Fibroblast of skin of right quadriceps (primary cell): ENCODE data around the gene TAF8.
"Not testable (repeated sequence)": the region's sequence is repeated elsewhere in the genome, so short reads cannot be mapped to it uniquely, and the experiment has no call there.

ENCODE experiments used
- DNase-seq: peaks from one replicate; pipeline ENCODE4 v3.0.0-alpha.2; 2013

TAF8 gene, protein sequence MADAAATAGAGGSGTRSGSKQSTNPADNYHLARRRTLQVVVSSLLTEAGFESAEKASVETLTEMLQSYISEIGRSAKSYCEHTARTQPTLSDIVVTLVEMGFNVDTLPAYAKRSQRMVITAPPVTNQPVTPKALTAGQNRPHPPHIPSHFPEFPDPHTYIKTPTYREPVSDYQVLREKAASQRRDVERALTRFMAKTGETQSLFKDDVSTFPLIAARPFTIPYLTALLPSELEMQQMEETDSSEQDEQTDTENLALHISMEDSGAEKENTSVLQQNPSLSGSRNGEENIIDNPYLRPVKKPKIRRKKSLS

DNA sequence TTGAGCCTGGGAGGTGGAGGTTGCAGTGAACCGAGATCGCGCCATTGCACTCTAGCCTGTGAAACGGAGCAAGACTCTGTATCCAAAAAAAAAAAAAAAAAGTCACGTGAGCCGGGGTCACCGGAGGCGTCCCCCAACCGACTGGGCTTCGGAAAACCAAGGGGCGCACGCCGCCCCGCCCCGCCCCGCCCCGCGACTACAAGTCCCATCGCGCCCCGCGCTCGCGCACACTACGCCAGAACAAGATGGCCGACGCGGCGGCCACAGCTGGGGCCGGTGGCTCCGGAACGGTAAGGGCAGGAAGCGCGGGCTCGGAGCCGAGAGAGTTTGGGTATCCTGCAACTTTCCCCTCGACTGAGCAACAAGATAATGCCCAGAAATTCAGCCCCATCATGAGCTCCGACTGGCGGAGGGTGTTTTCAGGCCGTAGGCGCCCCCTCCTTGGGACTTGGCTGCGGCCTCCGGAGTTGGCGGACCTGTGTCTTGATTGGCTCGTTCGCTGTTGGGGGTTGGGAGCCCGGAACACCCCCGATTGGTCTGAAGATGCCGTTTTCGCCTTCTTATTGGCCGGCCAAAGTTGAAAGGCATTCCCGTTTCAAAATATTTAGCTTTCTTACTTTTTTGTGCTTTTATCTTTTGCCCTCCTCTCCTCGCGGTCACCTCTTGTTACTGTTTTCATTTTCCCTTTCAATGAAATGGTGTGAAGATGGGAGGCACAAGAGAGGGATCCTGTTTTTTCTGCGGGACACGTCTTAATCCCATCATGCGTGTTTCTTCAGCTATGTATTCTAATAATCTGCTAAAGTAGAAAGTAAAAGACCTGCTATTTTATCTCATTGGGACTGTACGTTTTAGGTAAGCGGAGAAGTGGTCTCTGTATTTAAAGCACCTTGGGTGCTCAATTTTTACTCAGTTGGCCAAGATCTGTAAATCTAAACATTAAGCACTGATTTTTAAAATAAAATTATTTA is at the start of gene TAF8:
TAF8 (plus strand) TSS at position 228 of the 971 bp plus-strand sequence; CDS start at position 246, 18 bp downstream.
- peak; percentile 91 for DNase-seq

DNA sequence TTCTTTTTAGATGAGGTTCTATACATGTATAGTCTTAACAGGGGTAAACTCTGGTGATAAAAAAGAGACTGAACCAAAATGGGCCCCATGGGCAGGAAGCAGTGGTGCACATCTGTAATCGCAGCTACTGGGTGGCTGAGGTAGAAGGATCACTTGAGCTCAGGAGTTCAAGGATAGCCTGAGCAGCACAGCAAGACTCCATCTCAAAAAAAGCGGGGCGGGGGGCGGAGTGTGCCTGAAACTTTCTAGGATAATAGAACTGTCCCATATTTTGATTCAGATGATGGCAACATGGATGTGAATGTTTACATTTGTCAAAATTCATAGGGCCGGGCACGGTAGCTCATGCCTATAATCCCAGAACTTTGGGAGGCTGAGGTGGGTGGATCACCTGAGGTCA is 48.8 kb upstream of the TAF8 start:
- DNase-seq: no peak

DNA sequence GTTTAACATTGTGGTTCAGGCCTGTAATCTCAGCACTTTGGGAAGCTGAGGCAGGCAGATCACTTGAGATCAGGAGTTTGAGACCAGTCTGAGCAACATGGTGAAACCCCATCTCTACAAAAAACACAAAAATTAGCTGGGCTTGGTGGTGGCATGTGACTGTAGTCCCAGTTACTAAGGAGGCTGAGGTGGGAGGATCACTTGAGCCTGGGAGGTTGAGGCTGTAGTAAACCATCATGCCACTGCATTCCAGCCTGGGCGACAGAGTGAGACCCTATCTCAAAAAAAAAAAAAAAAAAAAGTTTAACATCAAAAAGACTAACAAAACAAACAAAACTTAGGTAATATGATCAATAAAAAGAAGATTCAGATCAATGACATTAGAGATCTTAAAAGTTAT is 46.7 kb upstream of the TAF8 start:
- DNase-seq: not testable (repeated sequence)

DNA sequence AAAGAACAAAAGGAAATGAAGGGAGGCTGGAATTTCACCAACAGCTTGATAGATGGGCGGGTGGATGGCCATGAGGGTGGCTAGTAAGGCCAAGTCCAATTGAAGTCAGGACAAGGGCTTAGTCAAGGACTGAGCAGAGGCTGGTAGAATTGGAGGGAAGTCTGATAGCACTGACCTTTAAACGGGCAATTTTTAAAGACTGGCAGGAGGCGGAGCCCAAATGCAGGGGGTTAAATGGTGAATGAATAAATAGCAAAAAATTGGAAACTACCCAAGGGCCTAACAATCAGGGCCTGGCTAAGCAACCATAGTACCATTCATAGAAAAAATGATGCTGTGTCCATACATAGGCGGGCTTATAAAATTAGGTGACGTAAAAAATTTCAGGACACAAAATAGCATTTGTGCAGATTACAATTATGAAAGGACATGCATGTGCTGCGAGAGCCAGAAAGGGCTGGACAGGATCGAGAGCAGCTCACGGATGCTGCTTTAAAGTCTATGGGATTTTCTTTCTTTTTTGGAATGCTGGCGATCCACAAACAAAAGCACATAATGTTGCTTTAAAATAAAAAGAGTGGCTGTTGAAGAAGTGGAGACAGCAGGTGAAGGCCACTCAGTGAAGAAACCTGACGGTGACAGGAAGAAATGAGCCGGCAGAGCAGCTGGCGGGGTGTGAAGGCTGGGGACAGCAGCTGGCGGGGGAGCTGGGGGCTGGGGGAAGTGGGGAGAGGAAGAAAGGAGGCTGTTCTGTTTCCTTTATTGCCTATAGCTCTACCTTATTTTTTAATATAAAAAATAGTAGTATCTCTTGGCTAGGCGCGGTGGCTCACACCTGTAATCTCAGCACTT is 42.8 kb upstream of the TAF8 start:
- DNase-seq: no peak

DNA sequence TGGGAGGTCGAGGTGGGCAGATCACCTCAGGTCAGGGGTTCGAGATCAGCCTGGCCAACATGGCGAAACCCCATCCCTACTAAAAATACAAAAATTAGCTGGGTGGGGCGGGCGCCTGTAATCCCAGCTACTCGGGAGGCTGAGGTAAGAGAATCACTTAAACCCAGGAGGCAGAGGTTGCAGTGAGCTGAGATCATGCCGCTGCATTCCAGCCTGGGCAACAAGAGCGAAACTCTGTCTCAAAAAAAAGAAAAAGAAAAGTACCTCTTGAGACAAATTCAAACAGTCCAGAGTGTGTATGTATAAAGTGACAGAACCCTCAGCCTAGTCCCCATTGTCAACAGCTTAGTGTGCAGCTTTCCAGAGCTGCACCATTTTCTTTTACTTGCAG is 42.2 kb upstream of the TAF8 start:
- DNase-seq: not testable (repeated sequence)

DNA sequence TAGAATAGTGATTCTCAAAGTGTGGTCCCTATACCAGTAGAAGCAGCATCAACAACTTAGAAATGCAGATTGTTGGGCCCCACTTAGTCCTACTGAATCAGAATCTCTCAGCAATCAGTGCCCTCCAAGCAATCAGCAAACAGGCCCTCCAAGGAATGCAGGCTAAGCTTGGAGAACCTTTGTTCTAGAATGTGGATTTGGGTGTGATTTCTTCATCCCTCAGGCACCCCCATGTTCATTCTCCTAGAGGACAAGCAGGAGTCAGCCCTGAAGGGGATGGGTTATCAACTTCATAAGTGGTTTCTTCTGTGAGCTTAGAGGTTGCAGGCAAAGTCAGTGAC is 40.5 kb upstream of the TAF8 start:
- DNase-seq: no peak

DNA sequence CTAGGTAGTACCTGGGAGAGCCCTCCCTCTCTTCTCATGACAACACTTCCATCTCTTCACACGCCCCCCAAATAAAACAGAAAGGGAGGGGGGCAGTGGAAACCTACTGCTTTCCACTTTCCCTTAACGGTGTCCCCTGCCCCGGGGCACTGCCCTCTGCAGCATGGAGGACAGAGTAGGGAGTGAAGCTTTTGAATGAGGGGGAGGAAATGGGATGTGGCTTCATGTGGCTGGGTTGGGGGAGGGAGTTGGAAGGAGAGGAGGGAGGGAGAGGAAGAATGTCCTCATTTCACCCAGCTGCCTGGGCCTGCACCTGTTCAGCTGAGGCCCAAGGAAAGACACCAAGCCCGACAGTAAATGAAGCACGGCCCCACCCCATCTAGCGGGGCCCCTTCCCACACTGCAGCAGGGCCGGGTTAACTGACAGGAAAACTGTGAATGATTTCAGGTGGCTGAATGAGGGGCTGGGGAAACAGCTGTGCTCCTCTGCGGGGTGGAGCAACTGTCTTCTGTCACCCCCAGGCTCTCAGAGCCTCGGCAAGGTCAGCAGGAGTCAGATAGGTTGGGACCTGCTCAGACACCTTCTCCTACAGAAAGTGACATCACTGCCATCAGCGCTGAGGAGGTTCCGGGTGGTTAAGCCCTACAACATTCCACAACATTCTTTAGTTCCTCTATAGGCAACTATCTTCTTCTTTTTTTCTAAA is 40.0 kb upstream of the TAF8 start:
- DNase-seq: no peak

DNA sequence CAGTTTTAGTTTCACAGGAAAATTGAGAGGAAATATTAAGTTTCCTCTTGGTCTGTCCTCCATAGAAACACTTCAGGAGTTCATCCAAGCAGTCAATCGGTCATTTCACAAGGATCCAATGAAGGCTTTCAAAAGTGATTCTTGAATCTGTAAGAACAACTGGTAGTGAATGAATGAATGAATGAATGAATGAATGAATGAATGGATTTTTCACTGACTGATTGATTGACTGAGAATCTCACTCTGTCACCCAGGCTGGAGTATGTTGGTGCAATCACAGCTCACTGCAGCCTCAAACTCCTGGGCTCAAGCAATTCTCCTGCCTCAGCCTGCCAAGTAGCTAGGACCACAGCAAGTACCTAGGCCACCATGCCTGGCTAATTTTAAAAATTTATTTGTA is 39.4 kb upstream of the TAF8 start:
- DNase-seq: no peak

DNA sequence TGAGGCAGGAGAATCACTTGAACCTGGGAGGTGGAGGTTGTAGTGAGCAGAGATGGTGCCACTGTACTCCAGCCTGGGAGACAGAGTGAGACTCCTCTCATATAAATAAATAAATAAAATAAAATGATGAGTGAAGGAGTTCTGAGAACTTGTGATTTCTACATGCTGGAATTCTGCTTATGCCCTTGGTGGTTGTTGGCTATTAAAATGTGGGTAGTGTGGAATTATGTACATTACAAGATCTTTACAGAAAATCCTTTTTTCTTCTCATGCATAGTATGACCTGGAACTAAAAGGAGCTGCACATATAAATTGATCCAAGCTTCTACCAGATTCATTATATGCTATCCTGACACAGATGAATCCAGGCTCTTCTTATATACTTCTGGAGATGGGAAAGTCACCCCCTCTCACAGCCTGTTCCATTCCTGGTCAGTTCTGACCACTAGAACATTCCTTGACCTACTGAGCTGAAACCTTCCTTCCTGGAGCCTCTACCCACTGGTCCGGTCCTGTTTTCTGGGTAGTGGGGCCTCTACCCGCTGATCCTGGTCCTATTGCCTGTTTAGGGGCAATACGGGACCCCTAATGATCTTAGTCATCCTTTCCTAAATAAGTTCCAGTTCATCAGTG is 37.7 kb upstream of the TAF8 start:
- DNase-seq: no peak

DNA sequence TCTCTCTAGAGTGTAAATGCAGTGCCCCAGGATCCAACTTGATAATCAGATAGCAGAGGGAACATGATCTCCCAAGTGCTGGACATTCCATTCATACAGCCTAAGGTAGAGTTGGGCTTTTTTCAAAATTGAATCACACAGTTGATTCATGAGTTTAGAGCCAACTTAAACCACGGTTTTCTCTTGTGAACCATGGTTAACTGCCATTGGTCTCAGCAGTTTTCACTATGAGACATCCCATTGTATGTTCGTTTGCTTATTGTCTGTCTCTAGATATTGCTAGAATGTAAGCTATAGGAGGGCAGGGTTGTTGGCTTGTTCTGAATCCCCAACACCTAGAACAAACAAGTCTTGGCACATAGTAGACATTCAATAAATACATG is 37.2 kb upstream of the TAF8 start:
- DNase-seq: peak; percentile 15

DNA sequence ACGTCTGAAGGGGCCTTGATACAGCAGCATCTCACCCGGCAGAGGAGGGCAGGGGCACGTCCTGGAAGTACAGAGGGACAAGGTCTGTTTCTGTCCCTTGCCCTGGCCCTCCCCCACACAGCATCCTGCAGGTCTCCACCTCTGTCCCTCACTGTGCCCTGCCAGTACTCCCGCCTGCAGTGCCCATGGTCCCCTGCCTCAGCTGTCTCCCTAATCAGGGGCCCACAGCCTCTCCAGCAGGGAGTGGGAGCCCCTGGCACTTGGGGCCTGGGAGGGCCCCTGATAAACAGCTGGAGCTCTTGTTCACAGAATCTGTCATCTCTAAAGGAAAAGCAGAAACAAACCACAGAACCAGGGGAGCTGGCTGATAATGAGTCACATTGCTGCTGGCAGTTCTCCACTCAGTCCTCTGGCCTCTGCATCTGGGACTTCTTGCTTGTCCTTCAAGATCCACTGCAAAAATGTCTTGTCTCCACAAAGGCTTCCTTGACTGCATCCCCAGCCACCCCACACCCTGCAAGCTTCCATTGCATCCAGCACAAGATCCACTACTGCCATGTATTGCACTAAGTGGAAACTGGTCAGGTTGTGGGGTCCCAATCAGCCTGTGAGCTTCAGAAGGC is 33.2 kb upstream of the TAF8 start:
- peak; percentile 69 for DNase-seq

DNA sequence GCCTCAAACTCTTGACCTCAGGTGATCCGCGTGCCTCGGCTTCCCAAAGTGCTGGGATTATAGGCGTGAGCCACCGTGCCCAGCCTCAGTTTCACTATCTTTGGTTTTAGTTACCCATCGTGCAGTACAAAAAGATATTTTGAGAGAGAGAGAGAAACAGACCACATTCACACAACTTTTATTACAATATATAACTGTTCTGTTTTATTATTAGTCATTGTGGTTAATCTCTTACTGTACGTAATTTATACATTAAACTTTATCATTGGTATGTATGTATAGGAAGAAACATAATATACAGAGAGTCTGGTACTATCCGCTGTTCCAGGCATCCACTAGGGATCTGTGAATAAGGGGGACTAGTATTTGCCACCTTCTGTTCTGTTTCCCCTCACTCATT is 29.4 kb upstream of the TAF8 start:
- no peak for DNase-seq

DNA sequence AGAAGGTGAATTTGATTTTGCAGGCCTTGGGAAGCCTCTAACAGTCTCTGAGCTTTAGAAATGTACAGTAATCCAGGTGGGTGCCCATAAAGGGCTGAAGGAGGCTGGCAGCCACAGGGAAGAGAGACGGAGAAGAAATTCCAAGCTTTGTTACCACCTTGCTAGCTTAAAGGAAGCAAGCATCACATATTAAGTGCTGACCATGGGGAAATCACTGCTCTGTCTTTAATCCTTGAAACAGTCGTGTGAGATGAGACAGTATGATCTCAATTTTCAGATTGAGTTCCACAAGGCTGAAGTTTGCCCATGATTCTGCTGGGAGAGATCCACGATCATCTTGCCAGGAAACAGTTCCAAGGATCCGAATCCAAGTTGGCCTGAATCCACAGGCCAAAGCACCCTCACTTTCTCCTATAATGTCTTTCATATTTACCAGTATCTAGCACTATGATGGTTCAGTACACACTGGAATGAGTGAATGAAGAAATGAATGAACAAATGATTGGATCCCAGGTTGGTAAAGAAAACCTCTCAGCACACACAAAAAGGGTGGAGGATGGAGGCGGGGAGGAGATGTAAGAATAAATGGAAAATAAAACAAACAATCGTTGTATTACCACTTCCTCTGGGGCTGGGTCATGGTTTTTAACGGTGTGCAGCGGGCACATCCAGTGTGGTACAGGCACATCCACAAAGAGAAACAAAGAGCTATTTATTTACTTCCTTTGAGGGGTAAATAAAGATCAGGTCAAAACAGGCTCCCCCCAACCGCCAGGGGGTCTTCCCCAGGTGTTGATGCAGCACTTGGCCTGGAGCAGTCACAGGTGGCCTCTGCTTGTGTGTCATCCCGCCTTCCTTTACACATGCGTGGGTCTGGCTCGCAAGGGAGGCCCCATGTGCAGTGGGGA is 28.2 kb upstream of the TAF8 start:
- no peak for DNase-seq

DNA sequence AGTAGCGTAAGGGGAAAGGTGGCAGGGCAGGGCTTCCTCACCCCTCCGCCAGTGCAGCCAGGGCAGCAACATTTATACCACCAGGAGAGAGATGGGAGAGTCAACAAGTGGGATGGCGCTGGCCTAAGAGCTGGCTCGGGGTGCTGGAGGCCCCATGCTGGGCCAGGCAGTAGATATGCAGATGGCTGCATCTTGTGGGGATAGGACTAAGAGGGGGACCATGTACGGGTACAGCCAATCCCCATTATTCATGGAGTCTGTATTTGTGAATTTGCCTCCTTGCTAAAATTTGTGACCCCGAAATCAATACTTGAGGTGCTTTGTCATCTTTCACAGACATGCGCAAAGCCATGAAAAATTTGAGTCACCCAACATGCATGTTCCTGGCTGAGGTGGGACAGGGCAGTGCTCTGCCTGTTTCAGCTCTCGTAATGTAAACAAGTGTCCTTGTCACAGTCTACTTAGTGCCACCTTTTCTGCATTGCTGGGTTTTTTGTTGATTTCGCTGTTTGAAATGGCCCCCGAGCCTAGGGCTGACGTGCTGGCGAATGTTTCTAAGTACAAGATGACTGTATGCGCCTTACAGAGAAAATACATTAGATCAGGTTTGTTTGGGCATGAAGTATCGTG is 27.5 kb upstream of the TAF8 start:
- no peak for DNase-seq

DNA sequence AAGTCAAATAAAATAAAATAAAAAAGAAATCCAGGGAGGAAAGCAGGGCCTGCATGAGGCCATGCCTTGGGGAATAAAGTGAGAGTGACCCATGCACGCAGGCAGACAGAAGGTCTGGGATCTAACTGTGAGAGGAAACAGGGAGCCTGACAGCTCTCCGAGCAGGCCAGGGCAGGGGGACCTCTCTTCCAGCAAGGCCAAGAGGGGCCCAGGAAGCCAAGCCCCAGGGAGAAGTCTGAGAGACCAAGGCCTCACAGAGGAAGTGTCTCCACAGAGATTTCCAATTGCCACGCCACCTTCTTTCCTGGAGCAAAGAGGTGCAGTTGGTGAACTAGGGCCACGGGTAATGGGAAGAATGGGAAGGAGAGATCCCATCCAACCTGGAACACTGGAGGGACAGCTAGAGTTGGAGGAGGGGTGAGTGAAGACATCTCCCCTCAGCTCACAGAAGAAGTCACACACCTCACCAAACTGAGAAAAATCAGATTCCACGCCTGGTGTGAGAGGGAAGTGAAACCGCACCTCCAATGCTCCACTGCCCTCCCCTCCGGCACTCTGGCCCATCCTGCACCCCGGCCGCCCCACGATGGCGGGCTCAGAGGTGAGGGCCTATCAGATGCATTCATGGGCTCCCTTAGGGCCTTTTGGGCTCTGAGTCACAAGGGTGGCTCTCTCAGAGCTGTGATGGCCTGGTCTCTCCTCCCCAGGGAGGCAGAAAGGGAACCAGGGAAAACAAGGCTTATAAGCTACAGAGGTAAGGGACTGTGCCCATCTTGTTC is 25.1 kb upstream of the TAF8 start:
- DNase-seq: no peak

DNA sequence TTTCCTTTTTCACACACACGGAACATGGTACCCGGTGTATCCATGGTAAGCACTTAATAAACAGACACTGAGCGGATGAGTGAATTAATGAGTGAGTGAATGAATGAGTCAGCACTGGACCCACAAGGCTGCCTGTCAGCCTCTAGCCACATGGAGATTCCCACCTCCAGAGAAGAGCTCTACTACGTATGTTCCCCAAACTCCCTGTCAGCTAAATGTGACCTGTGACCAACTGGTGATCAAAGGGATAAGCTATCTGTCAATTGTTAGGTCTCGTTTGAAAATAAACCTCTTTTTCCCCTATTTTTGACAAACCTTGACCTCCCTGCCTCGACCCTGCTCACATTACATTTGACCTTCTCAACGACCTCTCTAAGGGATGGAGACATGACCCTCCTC is 24.5 kb upstream of the TAF8 start:
- no peak for DNase-seq

DNA sequence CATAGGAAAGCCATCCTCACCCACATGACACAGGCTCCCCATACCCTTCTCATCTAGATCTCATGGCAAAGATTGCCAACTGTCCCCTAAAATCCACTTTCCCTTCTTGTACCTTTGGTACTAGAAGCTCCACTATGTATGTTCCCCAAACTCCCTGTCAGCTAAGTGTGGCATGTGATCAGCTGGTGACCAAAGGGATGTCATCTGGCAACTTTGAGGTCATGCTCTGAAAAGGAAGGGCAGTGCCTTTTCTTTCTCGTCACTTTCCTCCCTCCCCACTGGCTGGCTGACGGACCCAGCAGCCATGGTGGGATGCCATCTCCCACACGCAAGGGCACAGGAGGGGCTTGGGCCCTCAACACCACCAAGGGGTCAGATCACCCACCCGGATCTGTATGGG is 23.8 kb upstream of the TAF8 start:
- DNase-seq: no peak

DNA sequence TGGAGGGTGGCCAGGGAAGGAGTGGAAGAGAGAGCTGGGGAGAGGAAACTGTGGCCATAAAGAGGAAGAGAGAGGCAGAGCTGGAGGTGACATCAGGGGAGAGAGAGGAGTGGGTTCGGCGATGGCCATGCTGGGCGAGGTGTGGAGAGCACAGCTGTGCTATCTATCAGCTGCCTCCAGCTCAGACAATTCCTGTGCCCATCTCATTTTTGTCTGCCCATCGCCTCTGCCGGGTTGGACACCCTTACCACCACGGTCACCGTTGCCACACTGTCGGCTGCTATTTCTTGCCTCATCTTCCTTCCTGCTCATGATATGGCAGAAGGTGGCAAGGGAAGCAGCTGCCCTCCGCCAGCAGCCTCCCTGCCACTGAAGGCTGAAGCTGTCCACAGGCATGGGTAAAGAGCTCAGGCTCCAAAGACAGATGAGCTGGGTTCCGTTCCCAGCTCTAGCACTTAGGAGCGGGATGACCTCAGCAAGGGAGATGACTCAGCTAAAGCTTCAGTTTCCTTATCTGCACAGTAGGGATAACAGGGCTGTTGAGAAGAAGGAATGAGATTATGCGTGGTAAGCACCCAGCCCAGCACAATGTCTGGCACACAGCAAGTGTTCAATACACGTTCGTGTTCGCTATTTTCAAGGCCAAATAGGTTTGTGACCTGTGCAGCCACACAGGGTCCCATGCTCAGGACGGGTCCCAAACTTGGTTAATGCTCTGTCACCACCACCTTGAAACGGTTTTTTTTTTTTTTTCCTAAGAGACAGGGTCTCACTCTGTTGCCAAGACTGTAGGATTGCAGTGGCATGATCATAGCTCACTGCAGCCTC is 21.9 kb upstream of the TAF8 start:
- DNase-seq: peak; percentile 41
